Measurements from ENCODE around the gene UBXN1.
"Not testable (repeated sequence)": the region's sequence is repeated elsewhere in the genome, so short reads cannot be mapped to it uniquely, and the experiment has no call there.

UBXN1 gene

GRCh38 chr11:62707277-62707861, 28.5 kb upstream of the UBXN1 start, which contains the start of the genes BSCL2 and GNG3:
Gene BSCL2 (minus strand): TSS chr11:62707424. CDS start chr11:62707195, 229 bp downstream.
Gene GNG3 (plus strand): TSS chr11:62707676. CDS start chr11:62708296, 620 bp downstream.
- DNase-seq = no peak

GRCh38 chr11:62706850-62707247, 28.0 kb upstream of the UBXN1 start:
- no peak for DNase-seq

- peak; percentile 54 for DNase-seq
These were observed 27.3 kb upstream of the UBXN1 start for GRCh38 chr11:62705880-62706849.

GRCh38 chr11:62705413-62705812, 26.5 kb upstream of the UBXN1 start:
- no peak for DNase-seq

- DNase-seq = not testable (repeated sequence)
These were observed 25.0 kb upstream of the UBXN1 start for GRCh38 chr11:62703921-62704320.

- no peak for DNase-seq
These were observed 23.4 kb upstream of the UBXN1 start for GRCh38 chr11:62702246-62702645.

- no peak for DNase-seq
These were observed 15.7 kb upstream of the UBXN1 start for GRCh38 chr11:62694455-62695167.

GRCh38 chr11:62693624-62694023, 14.8 kb upstream of the UBXN1 start:
- not testable (repeated sequence) for DNase-seq

- DNase-seq = no peak
These were observed 10.7 kb upstream of the UBXN1 start, which contains the start of gene LRRN4CL for GRCh38 chr11:62689421-62690183. Gene LRRN4CL (minus strand): TSS chr11:62689530. CDS start chr11:62688508, 1,022 bp downstream.

GRCh38 chr11:62688491-62688890, 9.6 kb upstream of the UBXN1 start:
- no peak for DNase-seq

- DNase-seq = no peak
These were observed 8.9 kb upstream of the UBXN1 start for GRCh38 chr11:62687508-62688396.

- DNase-seq = no peak
These were observed 3.6 kb upstream of the UBXN1 start for GRCh38 chr11:62682518-62682917.

- no peak for DNase-seq
These were observed 2.0 kb upstream of the UBXN1 start for GRCh38 chr11:62680825-62681240.

- no peak for DNase-seq
These were observed 472 bp downstream of the UBXN1 start for GRCh38 chr11:62678433-62678769.

GRCh38 chr11:62677714-62678113, 1.2 kb downstream of the UBXN1 start:
- DNase-seq = no peak

- DNase-seq = no peak
These were observed 1.7 kb downstream of the UBXN1 start for GRCh38 chr11:62677156-62677555.

- no peak for DNase-seq
These were observed 2.2 kb downstream of the UBXN1 start for GRCh38 chr11:62676698-62677097.

- not testable (repeated sequence) for DNase-seq
These were observed 3.5 kb downstream of the UBXN1 start for GRCh38 chr11:62675415-62675814.

GRCh38 chr11:62673196-62673525, 5.7 kb downstream of the UBXN1 start:
- no peak for DNase-seq

GRCh38 chr11:62671608-62672389, 7.1 kb downstream of the UBXN1 start, which contains the start of the genes LBHD1 and UQCC3:
Gene LBHD1 (minus strand): TSS chr11:62672267. CDS start chr11:62670031, 2,236 bp downstream.
Gene UQCC3 (plus strand): TSS chr11:62671673. CDS start chr11:62671746, 73 bp downstream.
- DNase-seq = peak; percentile 23

GRCh38 chr11:62671236-62671607, 7.7 kb downstream of the UBXN1 start:
- no peak for DNase-seq
